ENCODE data around the gene DDX47. TPM values are rescaled to one million over a fixed set of nuclear protein-coding genes. Genes with fewer than 3 reads are reported as not detected.

Gene DDX47
- total and polyA plus RNA-seq, 2 of the 13 experiments (the other 11 are each of a cell fraction or from before 2014, with no cell fraction given): 48.5 to 78.7 TPM

DNA sequence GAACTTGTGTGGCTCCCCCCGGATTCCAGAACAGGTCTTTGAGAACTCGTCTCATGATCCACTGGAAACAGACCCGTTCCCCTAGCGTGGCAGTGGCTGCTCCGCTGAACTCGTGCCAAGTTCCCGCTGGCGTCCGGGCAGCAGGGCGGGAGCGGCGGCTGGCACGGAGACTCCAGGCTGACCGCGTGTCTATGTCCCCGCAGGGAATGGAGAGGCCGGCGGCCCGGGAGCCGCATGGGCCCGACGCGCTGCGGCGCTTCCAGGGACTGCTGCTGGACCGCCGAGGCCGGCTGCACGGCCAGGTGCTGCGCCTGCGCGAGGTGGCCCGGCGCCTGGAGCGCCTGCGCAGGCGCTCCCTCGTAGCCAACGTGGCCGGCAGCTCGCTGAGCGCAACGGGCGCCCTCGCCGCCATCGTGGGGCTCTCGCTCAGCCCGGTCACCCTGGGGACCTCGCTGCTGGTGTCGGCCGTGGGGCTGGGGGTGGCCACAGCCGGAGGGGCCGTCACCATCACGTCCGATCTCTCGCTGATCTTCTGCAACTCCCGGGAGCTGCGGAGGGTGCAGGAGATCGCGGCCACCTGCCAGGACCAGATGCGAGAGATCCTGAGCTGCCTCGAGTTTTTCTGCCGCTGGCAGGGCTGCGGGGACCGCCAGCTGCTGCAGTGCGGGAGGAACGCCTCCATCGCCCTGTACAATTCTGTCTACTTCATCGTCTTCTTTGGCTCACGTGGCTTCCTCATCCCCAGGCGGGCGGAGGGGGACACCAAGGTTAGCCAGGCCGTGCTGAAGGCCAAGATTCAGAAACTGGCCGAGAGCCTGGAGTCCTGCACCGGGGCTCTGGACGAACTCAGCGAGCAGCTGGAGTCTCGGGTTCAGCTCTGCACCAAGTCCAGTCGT is 26.2 kb upstream of the DDX47 start (continued):
- TF ChIP-seq, protein P1, sequence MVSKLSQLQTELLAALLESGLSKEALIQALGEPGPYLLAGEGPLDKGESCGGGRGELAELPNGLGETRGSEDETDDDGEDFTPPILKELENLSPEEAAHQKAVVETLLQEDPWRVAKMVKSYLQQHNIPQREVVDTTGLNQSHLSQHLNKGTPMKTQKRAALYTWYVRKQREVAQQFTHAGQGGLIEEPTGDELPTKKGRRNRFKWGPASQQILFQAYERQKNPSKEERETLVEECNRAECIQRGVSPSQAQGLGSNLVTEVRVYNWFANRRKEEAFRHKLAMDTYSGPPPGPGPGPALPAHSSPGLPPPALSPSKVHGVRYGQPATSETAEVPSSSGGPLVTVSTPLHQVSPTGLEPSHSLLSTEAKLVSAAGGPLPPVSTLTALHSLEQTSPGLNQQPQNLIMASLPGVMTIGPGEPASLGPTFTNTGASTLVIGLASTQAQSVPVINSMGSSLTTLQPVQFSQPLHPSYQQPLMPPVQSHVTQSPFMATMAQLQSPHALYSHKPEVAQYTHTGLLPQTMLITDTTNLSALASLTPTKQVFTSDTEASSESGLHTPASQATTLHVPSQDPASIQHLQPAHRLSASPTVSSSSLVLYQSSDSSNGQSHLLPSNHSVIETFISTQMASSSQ (IDR thresholded peaks at IDR 0.05; ENCODE audit: low read depth): no peak
- TF ChIP-seq, protein P1 (CRISPR knock-in tag; IDR thresholded peaks at IDR 0.05; ENCODE audit: borderline replicate concordance): peak; percentile 56; the same call in 1 of the 2 replicates
- TF ChIP-seq, protein P2, sequence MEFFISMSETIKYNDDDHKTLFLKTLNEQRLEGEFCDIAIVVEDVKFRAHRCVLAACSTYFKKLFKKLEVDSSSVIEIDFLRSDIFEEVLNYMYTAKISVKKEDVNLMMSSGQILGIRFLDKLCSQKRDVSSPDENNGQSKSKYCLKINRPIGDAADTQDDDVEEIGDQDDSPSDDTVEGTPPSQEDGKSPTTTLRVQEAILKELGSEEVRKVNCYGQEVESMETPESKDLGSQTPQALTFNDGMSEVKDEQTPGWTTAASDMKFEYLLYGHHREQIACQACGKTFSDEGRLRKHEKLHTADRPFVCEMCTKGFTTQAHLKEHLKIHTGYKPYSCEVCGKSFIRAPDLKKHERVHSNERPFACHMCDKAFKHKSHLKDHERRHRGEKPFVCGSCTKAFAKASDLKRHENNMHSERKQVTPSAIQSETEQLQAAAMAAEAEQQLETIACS (CRISPR knock-in tag; IDR thresholded peaks at IDR 0.05): no peak; the same call in 1 of the 2 replicates
- TF ChIP-seq REPIN1 (CRISPR knock-in tag; IDR thresholded peaks at IDR 0.05; ENCODE audit: borderline replicate concordance, low read depth) (peak; percentile 50; the same call in 1 of the 2 replicates), NFE2L2 (IDR thresholded peaks at IDR 0.05; ENCODE audit: low read length) (no peak), TGIF2 (CRISPR knock-in tag; IDR thresholded peaks at IDR 0.05) (no peak), CAMTA2 (CRISPR knock-in tag; IDR thresholded peaks at IDR 0.05; ENCODE audit: borderline replicate concordance) (peak; percentile 64; the same call in 1 of the 2 replicates), ZNF501 (CRISPR knock-in tag; IDR thresholded peaks at IDR 0.05) (no peak), TEAD3 (CRISPR knock-in tag; optimal IDR thresholded peaks at IDR 0.05; ENCODE audit: borderline replicate concordance) (peak; percentile 24), ZNF552 (CRISPR knock-in tag; IDR thresholded peaks at IDR 0.05; ENCODE audit: borderline replicate concordance) (peak; percentile 47; the same call in 1 of the 2 replicates), RARA (CRISPR knock-in tag; IDR thresholded peaks at IDR 0.05) (no peak)
- TF ChIP-seq, protein P3, sequence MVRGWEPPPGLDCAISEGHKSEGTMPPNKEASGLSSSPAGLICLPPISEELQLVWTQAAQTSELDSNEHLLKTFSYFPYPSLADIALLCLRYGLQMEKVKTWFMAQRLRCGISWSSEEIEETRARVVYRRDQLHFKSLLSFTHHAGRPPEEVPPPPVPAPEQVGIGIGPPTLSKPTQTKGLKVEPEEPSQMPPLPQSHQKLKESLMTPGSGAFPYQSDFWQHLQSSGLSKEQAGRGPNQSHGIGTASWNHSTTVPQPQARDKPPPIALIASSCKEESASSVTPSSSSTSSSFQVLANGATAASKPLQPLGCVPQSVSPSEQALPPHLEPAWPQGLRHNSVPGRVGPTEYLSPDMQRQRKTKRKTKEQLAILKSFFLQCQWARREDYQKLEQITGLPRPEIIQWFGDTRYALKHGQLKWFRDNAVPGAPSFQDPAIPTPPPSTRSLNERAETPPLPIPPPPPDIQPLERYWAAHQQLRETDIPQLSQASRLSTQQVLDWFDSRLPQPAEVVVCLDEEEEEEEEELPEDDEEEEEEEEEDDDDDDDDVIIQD (CRISPR knock-in tag; IDR thresholded peaks at IDR 0.05; ENCODE audit: low read depth): no peak
- TF ChIP-seq, protein P4, sequence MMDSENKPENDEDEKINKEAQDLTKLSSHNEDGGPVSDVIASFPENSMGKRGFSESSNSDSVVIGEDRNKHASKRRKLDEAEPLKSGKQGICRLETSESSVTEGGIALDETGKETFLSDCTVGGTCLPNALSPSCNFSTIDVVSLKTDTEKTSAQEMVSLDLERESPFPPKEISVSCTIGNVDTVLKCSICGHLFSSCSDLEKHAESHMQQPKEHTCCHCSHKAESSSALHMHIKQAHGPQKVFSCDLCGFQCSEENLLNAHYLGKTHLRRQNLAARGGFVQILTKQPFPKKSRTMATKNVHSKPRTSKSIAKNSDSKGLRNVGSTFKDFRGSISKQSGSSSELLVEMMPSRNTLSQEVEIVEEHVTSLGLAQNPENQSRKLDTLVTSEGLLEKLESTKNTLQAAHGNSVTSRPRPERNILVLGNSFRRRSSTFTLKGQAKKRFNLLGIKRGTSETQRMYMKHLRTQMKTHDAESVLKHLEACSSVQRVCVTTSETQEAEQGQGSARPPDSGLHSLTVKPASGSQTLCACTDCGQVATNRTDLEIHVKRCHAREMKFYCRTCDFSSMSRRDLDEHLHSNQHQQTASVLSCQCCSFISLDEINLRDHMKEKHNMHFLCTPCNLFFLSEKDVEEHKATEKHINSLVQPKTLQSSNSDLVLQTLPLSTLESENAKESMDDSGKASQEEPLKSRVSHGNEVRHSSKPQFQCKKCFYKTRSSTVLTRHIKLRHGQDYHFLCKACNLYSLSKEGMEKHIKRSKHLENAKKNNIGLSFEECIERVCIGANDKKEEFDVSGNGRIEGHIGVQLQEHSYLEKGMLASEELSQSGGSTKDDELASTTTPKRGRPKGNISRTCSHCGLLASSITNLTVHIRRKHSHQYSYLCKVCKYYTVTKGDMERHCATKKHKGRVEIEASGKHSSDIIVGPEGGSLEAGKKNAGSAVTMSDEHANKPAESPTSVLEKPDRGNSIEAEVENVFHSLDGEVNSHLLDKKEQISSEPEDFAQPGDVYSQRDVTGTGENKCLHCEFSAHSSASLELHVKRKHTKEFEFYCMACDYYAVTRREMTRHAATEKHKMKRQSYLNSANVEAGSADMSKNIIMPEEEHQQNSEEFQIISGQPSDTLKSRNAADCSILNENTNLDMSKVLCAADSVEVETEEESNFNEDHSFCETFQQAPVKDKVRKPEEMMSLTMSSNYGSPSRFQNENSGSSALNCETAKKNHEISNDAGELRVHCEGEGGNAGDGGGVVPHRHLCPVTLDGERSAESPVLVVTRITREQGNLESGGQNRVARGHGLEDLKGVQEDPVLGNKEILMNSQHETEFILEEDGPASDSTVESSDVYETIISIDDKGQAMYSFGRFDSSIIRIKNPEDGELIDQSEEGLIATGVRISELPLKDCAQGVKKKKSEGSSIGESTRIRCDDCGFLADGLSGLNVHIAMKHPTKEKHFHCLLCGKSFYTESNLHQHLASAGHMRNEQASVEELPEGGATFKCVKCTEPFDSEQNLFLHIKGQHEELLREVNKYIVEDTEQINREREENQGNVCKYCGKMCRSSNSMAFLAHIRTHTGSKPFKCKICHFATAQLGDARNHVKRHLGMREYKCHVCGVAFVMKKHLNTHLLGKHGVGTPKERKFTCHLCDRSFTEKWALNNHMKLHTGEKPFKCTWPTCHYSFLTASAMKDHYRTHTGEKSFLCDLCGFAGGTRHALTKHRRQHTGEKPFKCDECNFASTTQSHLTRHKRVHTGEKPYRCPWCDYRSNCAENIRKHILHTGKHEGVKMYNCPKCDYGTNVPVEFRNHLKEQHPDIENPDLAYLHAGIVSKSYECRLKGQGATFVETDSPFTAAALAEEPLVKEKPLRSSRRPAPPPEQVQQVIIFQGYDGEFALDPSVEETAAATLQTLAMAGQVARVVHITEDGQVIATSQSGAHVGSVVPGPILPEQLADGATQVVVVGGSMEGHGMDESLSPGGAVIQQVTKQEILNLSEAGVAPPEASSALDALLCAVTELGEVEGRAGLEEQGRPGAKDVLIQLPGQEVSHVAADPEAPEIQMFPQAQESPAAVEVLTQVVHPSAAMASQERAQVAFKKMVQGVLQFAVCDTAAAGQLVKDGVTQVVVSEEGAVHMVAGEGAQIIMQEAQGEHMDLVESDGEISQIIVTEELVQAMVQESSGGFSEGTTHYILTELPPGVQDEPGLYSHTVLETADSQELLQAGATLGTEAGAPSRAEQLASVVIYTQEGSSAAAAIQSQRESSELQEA (CRISPR knock-in tag; IDR thresholded peaks at IDR 0.05; ENCODE audit: not compliant biosample characterization): peak; percentile 59

All from HepG2 (cell line).